ENCODE results near the gene CRYM. TPM values are rescaled to one million over a fixed set of nuclear protein-coding genes. Genes with fewer than 3 reads are reported as not detected.
"Not testable (repeated sequence)": the region's sequence is repeated elsewhere in the genome, so short reads cannot be mapped to it uniquely, and the experiment has no call there.

The CRYM gene
- total and polyA plus RNA-seq, 2 experiments from 2014 or later, result not detected

DNA sequence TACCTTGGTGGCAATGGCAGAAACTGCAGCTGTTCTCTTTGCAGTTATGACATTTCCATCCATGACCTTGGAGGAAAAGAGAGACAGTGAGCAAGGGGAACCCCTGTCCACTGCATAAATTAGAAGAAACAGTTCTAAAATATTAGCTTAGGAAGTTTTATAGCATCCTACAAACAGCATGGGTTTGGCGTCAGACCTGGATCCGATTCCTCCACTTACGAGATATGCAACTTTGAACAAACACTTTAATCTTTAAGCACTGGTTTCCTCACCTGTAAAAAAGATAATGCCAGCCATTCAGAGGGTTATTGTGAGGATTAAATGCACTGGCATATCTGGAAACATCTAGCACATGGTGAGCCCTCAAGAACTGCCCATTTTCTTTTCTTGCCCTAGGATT lies 2.6 kb downstream of the CRYM start:
- no peak overlapping the region for H3K27ac ChIP-seq
- H3K4me1 ChIP-seq (ENCODE audit: low read depth), result no peaks in the 10 kb centered on the region
- no peaks in the 10 kb centered on the region for H3K9me3 ChIP-seq (ENCODE audit: low read depth)
- DNase-seq (ENCODE audit: low read depth in 1 of 2, low spot score in 1 of 2), result no peak
- TF ChIP-seq, protein P1, sequence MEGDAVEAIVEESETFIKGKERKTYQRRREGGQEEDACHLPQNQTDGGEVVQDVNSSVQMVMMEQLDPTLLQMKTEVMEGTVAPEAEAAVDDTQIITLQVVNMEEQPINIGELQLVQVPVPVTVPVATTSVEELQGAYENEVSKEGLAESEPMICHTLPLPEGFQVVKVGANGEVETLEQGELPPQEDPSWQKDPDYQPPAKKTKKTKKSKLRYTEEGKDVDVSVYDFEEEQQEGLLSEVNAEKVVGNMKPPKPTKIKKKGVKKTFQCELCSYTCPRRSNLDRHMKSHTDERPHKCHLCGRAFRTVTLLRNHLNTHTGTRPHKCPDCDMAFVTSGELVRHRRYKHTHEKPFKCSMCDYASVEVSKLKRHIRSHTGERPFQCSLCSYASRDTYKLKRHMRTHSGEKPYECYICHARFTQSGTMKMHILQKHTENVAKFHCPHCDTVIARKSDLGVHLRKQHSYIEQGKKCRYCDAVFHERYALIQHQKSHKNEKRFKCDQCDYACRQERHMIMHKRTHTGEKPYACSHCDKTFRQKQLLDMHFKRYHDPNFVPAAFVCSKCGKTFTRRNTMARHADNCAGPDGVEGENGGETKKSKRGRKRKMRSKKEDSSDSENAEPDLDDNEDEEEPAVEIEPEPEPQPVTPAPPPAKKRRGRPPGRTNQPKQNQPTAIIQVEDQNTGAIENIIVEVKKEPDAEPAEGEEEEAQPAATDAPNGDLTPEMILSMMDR (IDR thresholded peaks at IDR 0.05; ENCODE audit: low read depth, low read length), result no peak
- H3K36me3 ChIP-seq, result no peaks in the 10 kb centered on the region
- H3K27me3 ChIP-seq, result peaks cover 52% of the 10 kb centered on the region
- no peak overlapping the region for H3K4me3 ChIP-seq

DNA sequence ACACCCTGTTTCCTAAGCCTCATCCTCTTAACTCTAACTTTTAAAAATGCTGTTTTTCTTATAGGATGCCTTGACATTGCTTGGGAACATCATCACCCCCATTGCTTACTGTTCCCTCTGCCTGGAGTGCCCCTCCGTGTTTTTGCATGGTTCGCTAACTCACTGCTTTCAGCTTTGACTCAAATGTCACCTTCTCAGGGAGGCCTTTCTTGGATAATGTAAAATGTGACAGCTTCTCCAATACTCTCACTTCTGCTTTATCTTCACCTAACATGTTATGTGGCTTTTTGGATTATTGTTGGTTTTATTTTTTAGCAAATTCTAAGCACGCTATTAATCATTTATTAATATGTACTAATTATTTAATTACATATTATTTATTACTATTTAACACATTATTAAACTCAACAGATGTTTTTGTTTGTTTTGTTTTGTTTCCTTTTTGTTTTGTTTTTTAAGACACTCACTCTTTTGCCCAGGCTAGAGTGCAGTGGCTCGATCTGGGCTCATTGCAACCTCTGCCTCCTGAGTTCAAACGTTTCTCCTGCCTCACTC lies 3.8 kb downstream of the CRYM start:
- Histone ChIP-seq H3K36me3 (no peaks in the 10 kb centered on the region), H3K4me1 (ENCODE audit: low read depth) (no peaks in the 10 kb centered on the region), H3K4me3 (no peak overlapping the region), H3K27me3 (peaks cover 44% of the 10 kb centered on the region), H3K9me3 (ENCODE audit: low read depth) (no peaks in the 10 kb centered on the region), H3K27ac (no peak overlapping the region)
- TF ChIP-seq, protein P1 (IDR thresholded peaks at IDR 0.05; ENCODE audit: low read depth, low read length), result no peak
- no peak for DNase-seq (ENCODE audit: low read depth in 1 of 2, low spot score in 1 of 2)

DNA sequence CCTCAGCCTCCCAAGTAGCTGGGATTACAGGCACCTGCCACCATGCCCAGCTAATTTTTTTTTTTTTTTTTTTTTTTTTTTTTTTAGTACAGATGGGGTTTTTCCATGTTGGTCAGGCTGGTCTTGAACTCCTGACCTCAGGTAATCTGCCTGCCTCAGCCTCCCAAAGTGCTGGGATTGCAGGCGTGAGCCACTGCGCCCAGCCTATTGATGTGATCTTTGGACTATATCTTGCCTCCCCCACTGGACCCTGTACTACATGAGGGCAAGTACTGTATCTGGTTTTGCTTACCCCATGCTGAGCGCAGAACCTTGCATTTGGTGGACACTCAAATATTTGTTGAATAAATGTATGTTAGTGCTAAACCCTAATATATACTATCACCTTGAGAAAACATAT lies 5.3 kb downstream of the CRYM start:
- H3K4me3 ChIP-seq; H3K4me1 ChIP-seq (ENCODE audit: low read depth); DNase-seq (ENCODE audit: low read depth in 1 of 2, low spot score in 1 of 2); H3K9me3 ChIP-seq (ENCODE audit: low read depth); H3K36me3 ChIP-seq; H3K27ac ChIP-seq: not testable (repeated sequence)
- H3K27me3 ChIP-seq, result peaks cover 30% of the 10 kb centered on the region

DNA sequence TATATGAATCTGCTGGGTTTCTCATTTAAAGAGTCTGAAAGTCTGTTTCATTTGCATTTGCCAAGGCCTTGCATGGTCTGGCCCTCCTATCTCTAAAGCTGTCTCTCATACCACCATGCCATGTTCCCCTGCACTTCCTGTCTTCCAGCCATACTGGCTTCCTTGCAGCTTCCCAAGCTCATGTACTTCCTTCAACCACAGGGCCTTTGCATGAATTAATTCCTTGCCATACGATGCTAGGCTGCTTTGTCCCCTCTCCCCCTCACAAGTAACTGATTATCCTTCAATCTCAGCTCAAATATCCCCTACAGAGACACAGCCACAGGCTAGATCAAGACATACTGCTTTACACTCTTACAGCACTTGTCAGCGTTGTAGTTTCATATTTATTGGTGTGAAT lies 5.8 kb downstream of the CRYM start:
- no peak overlapping the region for H3K27ac ChIP-seq
- no peaks in the 10 kb centered on the region for H3K9me3 ChIP-seq (ENCODE audit: low read depth)
- H3K27me3 ChIP-seq, result peaks cover 25% of the 10 kb centered on the region
- no peak for DNase-seq (ENCODE audit: low read depth in 1 of 2, low spot score in 1 of 2)
- H3K4me1 ChIP-seq (ENCODE audit: low read depth), result no peaks in the 10 kb centered on the region
- H3K4me3 ChIP-seq, result no peak overlapping the region
- H3K36me3 ChIP-seq, result no peaks in the 10 kb centered on the region
- TF ChIP-seq, protein P1 (IDR thresholded peaks at IDR 0.05; ENCODE audit: low read depth, low read length), result no peak

DNA sequence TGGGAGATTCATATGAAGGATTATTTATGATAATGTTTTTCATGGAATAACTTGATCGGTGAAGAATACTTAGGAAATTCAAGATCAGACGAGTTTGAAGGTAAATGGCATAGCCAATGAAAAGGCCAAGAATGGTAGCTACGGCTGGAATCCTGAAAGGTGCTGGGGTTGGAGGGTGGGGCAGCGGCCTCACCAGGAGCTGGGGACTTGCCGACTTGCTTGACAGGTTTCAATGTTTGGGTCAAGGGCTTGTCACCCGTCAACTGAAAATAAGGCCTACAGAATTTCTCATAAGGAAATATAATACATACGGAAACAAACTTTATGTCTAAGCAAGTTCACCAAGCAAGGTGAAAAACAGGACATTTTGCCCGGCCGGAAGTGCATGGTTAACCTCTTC lies 9.9 kb downstream of the CRYM start:
- TF ChIP-seq, protein P1 (IDR thresholded peaks at IDR 0.05; ENCODE audit: low read depth, low read length), result no peak
- no peak overlapping the region for H3K4me3 ChIP-seq
- no peaks in the 10 kb centered on the region for H3K4me1 ChIP-seq (ENCODE audit: low read depth)
- no peak for DNase-seq (ENCODE audit: low read depth in 1 of 2, low spot score in 1 of 2)
- no peaks in the 10 kb centered on the region for H3K9me3 ChIP-seq (ENCODE audit: low read depth)
- H3K27me3 ChIP-seq, result no peaks in the 10 kb centered on the region
- no peaks in the 10 kb centered on the region for H3K36me3 ChIP-seq
- H3K27ac ChIP-seq, result no peak overlapping the region

DNA sequence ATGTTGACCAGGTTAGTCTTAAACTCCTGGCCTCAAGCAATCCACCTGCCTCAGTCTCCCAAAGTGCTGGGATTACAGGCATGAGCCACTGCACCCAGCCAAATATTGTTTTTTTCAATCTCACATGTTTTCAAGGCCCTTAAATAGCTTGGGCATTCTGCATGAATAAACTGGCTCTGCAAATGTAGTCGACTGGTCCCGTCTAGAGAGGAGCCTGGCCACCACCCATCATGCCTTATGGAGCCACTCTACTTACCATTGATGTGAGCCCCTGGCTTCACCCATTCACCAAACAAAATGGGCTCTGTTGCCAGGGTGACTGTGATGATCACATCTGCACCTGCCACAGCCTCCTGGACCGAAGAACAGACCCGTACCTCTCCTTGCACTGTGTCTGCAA lies 10.8 kb downstream of the CRYM start:
- no peak for DNase-seq (ENCODE audit: low read depth in 1 of 2, low spot score in 1 of 2)
- H3K27me3 ChIP-seq, result no peaks in the 10 kb centered on the region
- no peak overlapping the region for H3K27ac ChIP-seq
- H3K4me1 ChIP-seq (ENCODE audit: low read depth), result no peaks in the 10 kb centered on the region
- H3K36me3 ChIP-seq, result no peaks in the 10 kb centered on the region
- TF ChIP-seq, protein P1 (IDR thresholded peaks at IDR 0.05; ENCODE audit: low read depth, low read length), result no peak
- H3K9me3 ChIP-seq (ENCODE audit: low read depth), result no peaks in the 10 kb centered on the region
- H3K4me3 ChIP-seq, result no peak overlapping the region

All from cardiac muscle cell (in vitro differentiated cells and primary cell).